GM18867 (cell line): ENCODE data around the gene P3H1.
"Not testable (repeated sequence)": the region's sequence is repeated elsewhere in the genome, so short reads cannot be mapped to it uniquely, and the experiment has no call there.

Experiments used
- ATAC-seq: cut with Tn5 transposase; IDR thresholded peaks from one replicate; pipeline ENCODE4 v1.9.1; 2021; ENCODE audit warnings: mild to moderate bottlenecking, moderate library complexity; ENCODE audit not compliant: unreplicated experiment

Gene P3H1

GRCh38 chr1:42733415-42734200, 33.2 kb downstream of the P3H1 start:
- no peak for ATAC-seq

- ATAC-seq, result no peak
Measured at GRCh38 chr1:42732126-42732680, 34.6 kb downstream of the P3H1 start.

- ATAC-seq, result no peak
Measured at GRCh38 chr1:42731585-42731984, 35.2 kb downstream of the P3H1 start.

GRCh38 chr1:42730988-42731387, 35.8 kb downstream of the P3H1 start:
- ATAC-seq, result no peak

GRCh38 chr1:42730002-42730401, 36.8 kb downstream of the P3H1 start:
- ATAC-seq, result no peak

GRCh38 chr1:42725820-42726219, 41.0 kb downstream of the P3H1 start:
- ATAC-seq, result not testable (repeated sequence)

- ATAC-seq, result no peak
Measured at GRCh38 chr1:42723511-42723910, 43.3 kb downstream of the P3H1 start.

- not testable (repeated sequence) for ATAC-seq
Measured at GRCh38 chr1:42722403-42722802, 44.4 kb downstream of the P3H1 start.

- no peak for ATAC-seq
Measured at GRCh38 chr1:42721926-42722325, 44.9 kb downstream of the P3H1 start.

- no peak for ATAC-seq
Measured at GRCh38 chr1:42720868-42721267, 46.0 kb downstream of the P3H1 start.

GRCh38 chr1:42714441-42714840, 52.4 kb downstream of the P3H1 start:
- ATAC-seq, result not testable (repeated sequence)

- no peak for ATAC-seq
Measured at GRCh38 chr1:42713293-42713692, 53.5 kb downstream of the P3H1 start.

GRCh38 chr1:42712808-42713207, 54.0 kb downstream of the P3H1 start:
- not testable (repeated sequence) for ATAC-seq

- no peak for ATAC-seq
Measured at GRCh38 chr1:42703888-42704464, 62.9 kb downstream of the P3H1 start.

- no peak for ATAC-seq
Measured at GRCh38 chr1:42700006-42700405, 66.8 kb downstream of the P3H1 start.

GRCh38 chr1:42698081-42698813, 68.6 kb downstream of the P3H1 start:
- no peak for ATAC-seq
